Hepatocyte (in vitro differentiated cells): ENCODE measurements around the gene MDP1.

ENCODE experiments used
- CTCF ChIP-seq: fragments of 200-600 bp; sonication (generic); IDR thresholded peaks from 2 replicates; pipeline ENCODE4 v1.5.1; 2016; ENCODE audit warnings: antibody characterized with exemption, mild to moderate bottlenecking; ENCODE audit not compliant: poor library complexity
- EZH2 ChIP-seq: fragments of 200-600 bp; sonication (generic); IDR thresholded peaks from 2 replicates; pipeline ENCODE4 v1.6.1; 2016; ENCODE audit warnings: antibody characterized with exemption, mild to moderate bottlenecking, borderline replicate concordance

GRCh38 chr14:24237463-24237955, 21.6 kb upstream of the MDP1 start:
- no peak for TF ChIP-seq CTCF
- TF ChIP-seq EZH2, result no peak
